GM08714 (cell line): Measurements from ENCODE around the gene PPARG.
"Not testable (repeated sequence)": the region's sequence is repeated elsewhere in the genome, so short reads cannot be mapped to it uniquely, and the experiment has no call there.

Experiments used
- H3K4me3 ChIP-seq: fragments of 200-500 bp; sonication (Bioruptor generic); 2 replicates; pipeline ENCODE4 v1.5.1; 2014; ENCODE audit warnings: mild to moderate bottlenecking, low read length, inconsistent platforms
- ZNF274 ChIP-seq: IDR thresholded peaks from 2 replicates; pipeline ENCODE4 v1.6.1; 2012; ENCODE audit warnings: mild to moderate bottlenecking, low read depth, low read length

The PPARG gene

DNA sequence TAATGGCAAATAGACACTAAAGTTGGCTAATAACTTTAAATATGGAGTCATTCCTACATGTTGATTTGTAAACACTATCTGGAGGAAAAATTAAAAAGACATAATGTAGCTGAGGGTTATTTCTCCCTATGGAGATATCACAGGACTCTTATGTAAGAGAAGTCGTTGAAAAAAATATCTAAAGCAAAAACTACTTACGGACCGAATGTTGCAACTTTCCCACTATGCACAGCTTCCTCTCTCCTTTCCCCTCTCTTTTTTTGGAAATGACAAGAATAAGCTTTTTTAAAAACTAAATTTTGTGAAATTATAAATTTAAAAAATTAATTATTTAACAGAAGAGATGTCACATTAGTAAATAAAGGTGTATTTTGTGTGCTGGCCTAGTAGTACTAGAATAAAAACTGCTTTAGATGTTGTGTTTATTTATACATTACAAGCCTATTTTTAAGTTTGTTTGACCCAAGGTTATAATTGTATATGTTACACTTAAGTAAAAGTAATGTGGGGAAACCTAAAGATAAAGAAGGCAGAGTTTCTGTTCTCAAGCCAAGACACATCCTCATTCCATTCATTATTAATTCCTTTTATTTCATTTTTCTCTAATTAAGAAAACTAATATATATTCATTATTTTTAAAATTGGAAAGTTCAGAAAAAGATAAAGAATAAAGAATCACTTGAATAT, 20.7 kb upstream of the PPARG start:
- TF ChIP-seq ZNF274, result no peak
- H3K4me3 ChIP-seq, result no peak overlapping the region

DNA sequence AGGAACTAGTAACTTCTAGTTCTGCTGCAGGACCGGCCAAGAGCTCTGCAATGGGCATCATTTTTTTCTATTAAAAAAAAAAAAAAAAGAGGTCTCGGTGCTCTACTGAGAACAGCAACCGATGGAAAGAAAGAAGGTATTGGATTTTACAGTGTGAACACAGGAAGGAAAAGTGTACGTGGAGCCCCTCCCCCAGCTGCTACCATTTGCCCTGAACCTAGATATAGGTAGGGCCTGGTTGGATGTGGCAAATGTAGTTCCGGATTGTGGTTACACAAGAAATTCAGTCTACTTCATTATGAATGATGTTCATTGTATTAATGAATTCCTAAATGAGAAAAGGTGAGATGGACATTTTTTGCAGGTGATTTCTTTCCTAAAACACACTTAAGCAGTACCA, 17.9 kb upstream of the PPARG start:
- no peak overlapping the region for H3K4me3 ChIP-seq
- TF ChIP-seq ZNF274, result no peak

DNA sequence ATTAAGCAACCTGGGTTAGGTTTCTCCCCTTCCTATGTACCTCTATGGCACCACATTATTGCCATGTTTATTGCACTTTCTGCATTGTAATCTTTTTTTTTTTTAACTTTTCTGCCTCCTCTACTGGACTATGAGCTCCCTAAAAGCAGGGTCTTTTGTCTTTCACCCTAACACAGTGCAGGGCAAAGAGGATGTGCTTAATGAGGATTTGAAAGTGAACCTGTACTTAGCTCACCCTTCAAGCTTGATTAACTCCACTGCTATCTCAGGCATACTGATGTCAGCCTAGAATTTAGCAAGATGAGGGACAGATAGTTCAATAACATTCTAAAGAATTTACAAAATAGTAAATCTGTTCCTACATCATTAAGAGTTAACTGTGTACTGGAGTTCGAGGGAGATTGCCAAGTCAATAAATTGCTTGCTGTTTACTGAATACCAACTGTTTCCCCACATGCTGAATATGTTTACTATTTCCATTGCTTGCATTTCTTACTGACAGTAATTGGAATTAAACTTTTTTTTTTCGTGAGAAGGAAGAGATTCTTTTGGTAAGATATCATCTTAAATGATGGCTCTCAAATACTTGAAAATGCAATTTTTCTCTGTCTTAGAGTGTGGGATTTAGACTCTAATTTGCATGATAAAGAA, 15.7 kb upstream of the PPARG start:
- TF ChIP-seq ZNF274, result no peak

GRCh38 chr3:12275974-12276650, 12.8 kb upstream of the PPARG start:
- TF ChIP-seq ZNF274, result no peak
- no peak overlapping the region for H3K4me3 ChIP-seq

More for the DNA sequence above, 15.7 kb upstream of the PPARG start:
- no peak overlapping the region for H3K4me3 ChIP-seq

DNA sequence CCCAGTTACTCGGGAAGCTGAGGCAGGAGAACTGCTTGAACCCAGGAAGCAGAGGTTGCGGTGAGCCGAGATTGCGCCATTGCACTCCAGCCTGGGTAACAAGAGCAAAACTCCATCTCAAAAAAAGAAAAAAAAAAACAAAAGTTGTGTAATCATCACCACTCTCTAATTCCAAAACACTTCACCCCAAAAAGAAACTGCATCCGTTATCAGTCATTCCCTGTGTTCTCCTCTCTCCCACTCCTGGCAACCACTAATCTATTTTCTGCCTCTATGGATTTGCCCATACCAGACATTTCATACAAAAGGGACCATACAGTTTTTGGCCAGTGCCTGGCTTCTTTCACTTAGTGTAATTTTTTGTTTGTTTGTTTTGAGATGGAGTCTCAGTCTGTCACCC, 12.0 kb upstream of the PPARG start:
- H3K4me3 ChIP-seq, result not testable (repeated sequence)

DNA sequence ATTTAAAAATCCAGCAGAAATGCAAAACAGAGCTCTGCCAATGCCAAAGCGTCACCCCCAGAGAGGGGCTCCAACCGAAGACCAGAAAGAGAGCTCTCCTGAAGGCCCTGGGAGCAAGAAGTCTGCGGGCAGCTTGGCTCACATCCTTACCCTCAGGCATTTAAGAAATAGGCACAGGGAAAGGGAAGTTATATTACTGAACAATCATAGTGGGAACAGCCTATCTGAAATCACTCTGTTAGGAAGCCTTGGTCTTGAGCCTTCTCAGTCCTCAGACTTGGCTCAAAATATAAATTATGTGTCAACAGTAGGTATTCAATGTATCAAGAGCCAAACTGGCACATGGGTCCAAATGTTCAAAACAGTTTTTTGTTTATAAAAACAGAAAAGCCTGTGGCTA, 10.3 kb upstream of the PPARG start:
- no peak overlapping the region for H3K4me3 ChIP-seq
- TF ChIP-seq ZNF274, result no peak

DNA sequence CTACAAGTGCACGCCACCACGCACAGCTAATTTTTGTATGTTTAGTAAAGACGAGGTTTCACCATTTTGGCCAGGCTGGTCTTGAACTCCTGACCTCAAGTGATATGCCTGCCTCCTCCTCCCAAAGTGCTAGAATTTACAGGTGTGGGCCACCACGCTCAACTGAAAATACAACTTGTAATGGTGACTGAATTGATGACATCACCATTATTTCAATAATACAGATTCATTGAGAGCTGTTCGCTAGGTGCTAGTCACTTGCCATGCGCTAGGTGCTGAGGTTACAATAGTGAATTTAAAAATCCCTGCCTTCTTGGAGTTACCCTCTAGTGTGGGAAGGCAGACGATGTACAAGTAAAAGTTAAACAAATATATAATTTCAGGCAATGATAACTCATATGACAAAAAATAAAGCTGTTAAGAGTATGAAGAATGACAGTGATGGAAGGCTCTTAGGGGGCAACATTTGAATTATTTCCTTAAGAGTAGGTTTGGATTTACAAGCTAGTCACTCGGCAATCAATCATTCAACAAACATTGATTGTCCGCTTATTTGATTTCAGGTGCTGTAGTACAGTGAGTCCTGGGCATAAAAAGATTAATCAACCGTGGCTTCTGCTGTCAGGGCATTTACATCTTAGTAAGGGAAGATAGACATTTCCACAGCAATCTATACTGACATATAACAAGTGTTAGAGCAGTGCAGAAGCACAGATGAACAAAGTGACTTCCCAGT, 9.1 kb upstream of the PPARG start:
- H3K4me3 ChIP-seq, result no peak overlapping the region
- no peak for TF ChIP-seq ZNF274

DNA sequence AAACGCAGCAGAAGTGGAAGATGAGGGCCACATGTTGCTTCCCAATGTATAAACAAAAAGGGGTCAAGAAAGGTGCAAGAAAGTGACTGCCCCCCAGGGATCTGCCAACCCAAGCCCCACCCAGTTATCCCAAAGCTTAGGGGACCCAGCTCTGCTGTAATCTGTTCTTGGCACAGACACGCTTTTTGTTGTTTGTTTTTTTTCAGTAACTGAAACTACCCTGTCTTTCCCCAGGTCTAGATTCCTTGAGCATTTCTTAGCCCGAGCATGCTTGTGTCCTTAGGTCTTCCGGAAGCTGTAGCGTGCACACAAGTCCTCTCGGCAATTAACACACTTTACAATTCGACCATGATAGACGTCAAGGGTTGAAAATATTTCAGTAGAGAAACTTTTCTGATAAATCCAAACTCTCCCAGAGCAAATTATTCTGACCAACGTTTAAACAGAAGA, 8.5 kb upstream of the PPARG start:
- TF ChIP-seq ZNF274, result no peak

DNA sequence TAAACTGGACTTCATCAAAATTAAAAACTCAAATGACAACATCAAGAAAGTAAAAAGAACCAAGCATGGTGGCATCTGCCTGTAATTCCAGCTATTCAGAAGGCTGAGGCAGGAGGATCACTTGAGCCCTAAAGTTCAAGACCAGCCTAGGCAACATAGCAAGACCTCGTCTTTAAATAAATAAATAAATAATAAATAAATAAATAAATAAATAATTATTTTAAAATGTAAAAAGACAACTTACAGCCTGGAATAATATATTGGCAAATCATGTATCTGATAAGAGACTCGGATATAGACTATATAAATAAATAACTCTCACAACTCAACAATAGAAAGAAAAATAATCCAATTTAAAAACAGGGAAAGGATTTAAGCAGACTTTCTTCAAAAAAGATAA, 4.3 kb upstream of the PPARG start:
- no peak for TF ChIP-seq ZNF274
- H3K4me3 ChIP-seq, result no peak overlapping the region

More for the DNA sequence above, 8.5 kb upstream of the PPARG start:
- H3K4me3 ChIP-seq, result no peak overlapping the region

DNA sequence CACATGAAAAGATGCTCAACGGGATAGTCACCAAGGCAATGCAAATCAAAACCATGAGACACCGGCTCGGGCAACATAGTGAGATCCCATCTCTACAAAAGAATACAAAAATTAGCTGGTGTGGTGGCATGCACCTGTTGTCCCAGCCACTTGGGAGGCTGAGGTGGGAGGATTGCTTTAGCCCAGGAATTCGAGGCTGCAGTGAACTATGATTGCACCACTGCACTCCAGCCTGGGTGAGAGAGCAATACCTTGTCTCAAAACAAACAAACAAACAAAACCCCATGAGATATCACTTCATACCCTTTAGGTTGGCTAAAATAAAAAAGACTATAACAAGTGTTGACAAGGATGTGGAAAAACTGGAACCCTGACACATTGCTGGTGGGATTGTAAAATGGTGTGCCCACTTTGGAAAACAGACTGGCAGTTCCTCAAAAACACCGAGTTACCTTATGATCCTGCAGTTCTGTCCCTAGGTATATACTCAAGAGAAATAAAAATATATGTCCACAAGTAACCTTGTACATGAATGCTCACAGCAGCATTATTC, 3.8 kb upstream of the PPARG start:
- no peak overlapping the region for H3K4me3 ChIP-seq
- no peak for TF ChIP-seq ZNF274

- not testable (repeated sequence) for H3K4me3 ChIP-seq
These were observed 3.1 kb upstream of the PPARG start for GRCh38 chr3:12285779-12286178.

- H3K4me3 ChIP-seq, result no peak overlapping the region
- TF ChIP-seq ZNF274, result no peak
These were observed 2.4 kb upstream of the PPARG start for GRCh38 chr3:12286504-12286903.

GRCh38 chr3:12286927-12287726, 1.7 kb upstream of the PPARG start:
- peak overlapping the region; percentile 66; the same call in 1 of the 2 replicates for H3K4me3 ChIP-seq
- TF ChIP-seq ZNF274, result no peak

GRCh38 chr3:12287727-12288181, 1.1 kb upstream of the PPARG start:
- no peak for TF ChIP-seq ZNF274
- peak overlapping the region; percentile 52 for H3K4me3 ChIP-seq
